HepG2 (cell line): ENCODE results near the gene RBL1. TPM values are rescaled to one million over a fixed set of nuclear protein-coding genes. Genes with fewer than 3 reads are reported as not detected.

ENCODE experiments used
- ASH2L ChIP-seq: fragments of 300-600, 200-600 bp; sonication (generic); IDR thresholded peaks from 2 replicates; pipeline ENCODE4 v1.7.0; 2017; ENCODE audit warnings: low read depth, mild to moderate bottlenecking, moderate library complexity, mixed read lengths, low read length; ENCODE audit not compliant: insufficient read length
- BCL3 ChIP-seq: sonication (generic); formaldehyde crosslinking; IDR thresholded peaks from 2 replicates; pipeline ENCODE4 v1.5.1; 2020; ENCODE audit warnings: mild to moderate bottlenecking, missing genetic modification reagents, moderate library complexity
- DRAP1 ChIP-seq: IDR thresholded peaks from 2 replicates; pipeline ENCODE4 v1.6.1; 2016; ENCODE audit warnings: missing genetic modification reagents, missing compliant biosample characterization
- TCF12 ChIP-seq, 2 experiments: fragments of 450-650 bp in 1 of 2; sonication (generic) in 1 of 2; formaldehyde crosslinking in 1 of 2; IDR thresholded peaks; 2 replicates each; pipeline versions ENCODE4 v1.6.1 to v1.8.0; 2017 to 2022; ENCODE audit warnings: antibody characterized with exemption in 1 of 2, mild to moderate bottlenecking in 1 of 2, missing genetic modification reagents in 1 of 2, moderate library complexity in 1 of 2
- YEATS4 ChIP-seq: sonication (generic); formaldehyde crosslinking; IDR thresholded peaks from 2 replicates; pipeline ENCODE4 v1.4.0; 2020; ENCODE audit warnings: missing genetic modification reagents, borderline replicate concordance
- ZBTB1 ChIP-seq: sonication (generic); formaldehyde crosslinking; IDR thresholded peaks from 2 replicates; pipeline ENCODE4 v1.4.0; 2020; ENCODE audit warnings: missing genetic modification reagents, borderline replicate concordance
- ZFP36 ChIP-seq: fragments of 150-350 bp; IDR thresholded peaks from 2 replicates; pipeline ENCODE4 v1.6.1; 2018; ENCODE audit warnings: borderline replicate concordance, low read length, low read depth; ENCODE audit not compliant: partially characterized antibody
- ZNF18 ChIP-seq: sonication (generic); formaldehyde crosslinking; IDR thresholded peaks from 2 replicates; pipeline ENCODE4 v1.8.0; 2022; ENCODE audit warnings: mild to moderate bottlenecking, missing genetic modification reagents; ENCODE audit not compliant: insufficient replicate concordance
- ZNF550 ChIP-seq: sonication (generic); formaldehyde crosslinking; IDR thresholded peaks from 2 replicates; pipeline ENCODE4 v1.4.0; 2020; ENCODE audit warnings: mild to moderate bottlenecking, missing genetic modification reagents, borderline replicate concordance
- ZNF703 ChIP-seq: sonication (generic); formaldehyde crosslinking; IDR thresholded peaks from 2 replicates; pipeline ENCODE4 v1.5.1; 2020; ENCODE audit warnings: missing genetic modification reagents, mild to moderate bottlenecking, moderate library complexity, borderline replicate concordance
- ZUFSP ChIP-seq: sonication (generic); formaldehyde crosslinking; IDR thresholded peaks from 2 replicates; pipeline ENCODE4 v1.9.0; 2021; ENCODE audit warnings: missing genetic modification reagents, mild to moderate bottlenecking, borderline replicate concordance
- polyA plus RNA-seq, 8 experiments: library from polyadenylated mRNA; depleted of rRNA in 3 of 8; stranded (reverse) in 7 of 8; unstranded in 1 of 8; fragments of >200 nt; fragmentation: Illumina TruSeq in 4 of 8; extraction: Trizol in 4 of 8; gene quantifications; 2 replicates each; pipeline versions ENCODE4 v1.2.1 to v1.2.3, GENCODE V29; 2011 to 2016; ENCODE audit warnings: low read depth in 4 of 8, missing spikeins in 1 of 8, mixed read lengths in 1 of 8; ENCODE audit not compliant: insufficient read depth in 1 of 8
- total RNA-seq, 5 experiments: library from RNA; depleted of rRNA; stranded (reverse); fragments of >200 nt; fragmentation: Illumina TruSeq; extraction: Trizol; gene quantifications; 2 replicates each; pipeline ENCODE4 v1.2.3, GENCODE V29; 2016; ENCODE audit warnings: low read depth in 1 of 5
- TF ChIP-seq, protein P1 (sequence below): sonication (generic); formaldehyde crosslinking; IDR thresholded peaks from 2 replicates; pipeline ENCODE4 v1.5.0; 2020; ENCODE audit warnings: mild to moderate bottlenecking, missing genetic modification reagents
- TF ChIP-seq, protein P2 (sequence below): sonication (generic); formaldehyde crosslinking; IDR thresholded peaks from 2 replicates; pipeline ENCODE4 v1.8.1; 2023; ENCODE audit warnings: mild to moderate bottlenecking, missing genetic modification reagents

Gene RBL1
- total and polyA plus RNA-seq, 2 of the 13 experiments (the other 11 are each of a cell fraction or from before 2014, with no cell fraction given): 6.0 to 27.5 TPM

DNA sequence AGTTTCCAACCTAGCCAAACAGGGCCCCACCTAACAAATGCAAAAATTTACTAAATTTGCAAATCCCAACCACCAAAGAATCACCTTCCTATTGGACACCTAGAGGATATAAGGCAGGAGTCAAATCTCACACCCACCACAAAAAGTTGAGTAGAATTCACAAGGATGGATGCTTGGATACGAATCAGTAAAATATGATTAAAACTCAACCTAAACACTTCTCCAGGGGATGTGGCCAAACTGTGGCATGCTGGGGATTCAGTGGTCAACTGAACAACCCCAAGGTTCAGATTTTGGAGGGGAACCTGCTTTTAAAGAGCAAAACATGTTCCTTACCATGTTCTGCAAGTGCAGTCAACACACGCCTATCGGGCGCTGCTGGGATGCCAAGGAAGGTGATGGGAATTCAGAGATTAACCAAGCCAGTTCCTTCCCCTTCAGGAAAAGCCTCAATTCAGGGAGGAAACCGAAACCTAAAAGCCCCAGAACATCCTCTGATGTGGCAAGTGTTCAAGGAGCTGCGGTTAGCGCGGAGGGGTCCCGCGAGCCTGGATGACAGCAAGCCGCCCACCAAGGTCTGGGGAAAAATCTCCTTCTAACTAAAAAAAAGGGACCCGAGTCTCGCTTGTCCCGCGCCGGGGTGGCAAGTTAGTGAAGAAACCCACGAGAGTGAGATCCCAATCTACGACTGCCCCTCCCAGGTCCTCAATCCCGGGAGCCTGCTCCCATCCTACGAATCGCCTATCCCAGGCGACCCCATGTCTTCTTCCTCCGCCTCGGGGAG, 145.2 kb downstream of the RBL1 start (continued):
- TF ChIP-seq TCF12 (IDR thresholded peaks at IDR 0.05) (no peak), TCF12 (CRISPR knock-in tag; IDR thresholded peaks at IDR 0.05) (0 out of 2 replicates have a peak, but pooled peaks have one; percentile 6), BCL3 (CRISPR knock-in tag) (no peak), ZBTB1 (CRISPR knock-in tag) (no peak), DRAP1 (CRISPR knock-in tag) (no peak), ZNF703 (no peak), ZUFSP (CRISPR knock-in tag) (0 out of 2 replicates have a peak, but pooled peaks have one; percentile 13), YEATS4 (CRISPR knock-in tag) (no peak), ASH2L (peak; percentile 80), ZNF18 (CRISPR knock-in tag) (no peak), ZFP36 (no peak), ZNF550 (CRISPR knock-in tag) (no peak)
- TF ChIP-seq, protein P1, sequence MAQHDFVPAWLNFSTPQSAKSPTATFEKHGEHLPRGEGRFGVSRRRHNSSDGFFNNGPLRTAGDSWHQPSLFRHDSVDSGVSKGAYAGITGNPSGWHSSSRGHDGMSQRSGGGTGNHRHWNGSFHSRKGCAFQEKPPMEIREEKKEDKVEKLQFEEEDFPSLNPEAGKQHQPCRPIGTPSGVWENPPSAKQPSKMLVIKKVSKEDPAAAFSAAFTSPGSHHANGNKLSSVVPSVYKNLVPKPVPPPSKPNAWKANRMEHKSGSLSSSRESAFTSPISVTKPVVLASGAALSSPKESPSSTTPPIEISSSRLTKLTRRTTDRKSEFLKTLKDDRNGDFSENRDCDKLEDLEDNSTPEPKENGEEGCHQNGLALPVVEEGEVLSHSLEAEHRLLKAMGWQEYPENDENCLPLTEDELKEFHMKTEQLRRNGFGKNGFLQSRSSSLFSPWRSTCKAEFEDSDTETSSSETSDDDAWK (CRISPR knock-in tag): no peak
- TF ChIP-seq, protein P2, sequence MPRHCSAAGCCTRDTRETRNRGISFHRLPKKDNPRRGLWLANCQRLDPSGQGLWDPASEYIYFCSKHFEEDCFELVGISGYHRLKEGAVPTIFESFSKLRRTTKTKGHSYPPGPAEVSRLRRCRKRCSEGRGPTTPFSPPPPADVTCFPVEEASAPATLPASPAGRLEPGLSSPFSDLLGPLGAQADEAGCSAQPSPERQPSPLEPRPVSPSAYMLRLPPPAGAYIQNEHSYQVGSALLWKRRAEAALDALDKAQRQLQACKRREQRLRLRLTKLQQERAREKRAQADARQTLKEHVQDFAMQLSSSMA (CRISPR knock-in tag): no peak
- TF ChIP-seq, all 625 proteins: peak for 20
